ENCODE results near the gene ZGRF1.

DNA sequence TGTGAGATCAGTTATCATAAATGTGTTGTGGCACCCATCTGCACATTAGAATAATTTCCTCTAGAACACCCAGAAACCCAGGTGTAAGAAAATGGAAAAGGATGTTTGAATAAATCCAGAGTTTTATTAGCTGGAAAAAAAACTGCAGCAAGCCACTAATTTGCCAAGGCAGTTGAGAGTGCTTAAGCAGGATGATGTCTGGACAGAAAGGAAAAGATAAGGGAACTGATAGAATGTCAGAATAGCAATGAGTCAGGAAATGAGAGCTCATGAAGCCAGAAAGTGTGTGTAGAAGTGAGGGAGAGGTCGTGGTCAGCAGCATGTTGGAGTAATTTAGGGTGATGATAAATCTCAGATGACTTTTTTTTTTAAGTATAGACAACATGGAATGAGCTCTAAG, 105.6 kb downstream of the ZGRF1 start:
- TF ChIP-seq, protein P1, sequence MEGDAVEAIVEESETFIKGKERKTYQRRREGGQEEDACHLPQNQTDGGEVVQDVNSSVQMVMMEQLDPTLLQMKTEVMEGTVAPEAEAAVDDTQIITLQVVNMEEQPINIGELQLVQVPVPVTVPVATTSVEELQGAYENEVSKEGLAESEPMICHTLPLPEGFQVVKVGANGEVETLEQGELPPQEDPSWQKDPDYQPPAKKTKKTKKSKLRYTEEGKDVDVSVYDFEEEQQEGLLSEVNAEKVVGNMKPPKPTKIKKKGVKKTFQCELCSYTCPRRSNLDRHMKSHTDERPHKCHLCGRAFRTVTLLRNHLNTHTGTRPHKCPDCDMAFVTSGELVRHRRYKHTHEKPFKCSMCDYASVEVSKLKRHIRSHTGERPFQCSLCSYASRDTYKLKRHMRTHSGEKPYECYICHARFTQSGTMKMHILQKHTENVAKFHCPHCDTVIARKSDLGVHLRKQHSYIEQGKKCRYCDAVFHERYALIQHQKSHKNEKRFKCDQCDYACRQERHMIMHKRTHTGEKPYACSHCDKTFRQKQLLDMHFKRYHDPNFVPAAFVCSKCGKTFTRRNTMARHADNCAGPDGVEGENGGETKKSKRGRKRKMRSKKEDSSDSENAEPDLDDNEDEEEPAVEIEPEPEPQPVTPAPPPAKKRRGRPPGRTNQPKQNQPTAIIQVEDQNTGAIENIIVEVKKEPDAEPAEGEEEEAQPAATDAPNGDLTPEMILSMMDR (IDR thresholded peaks at IDR 0.05 in 2 of 3, conservative IDR thresholded peaks at IDR 0.05 in 1 of 3; ENCODE audit: borderline replicate concordance in 1 of 3, insufficient read depth in 1 of 3, low read depth in 2 of 3, low read length in 2 of 3) = no peak
- TF ChIP-seq POLR2A (IDR thresholded peaks at IDR 0.05; ENCODE audit: borderline replicate concordance, extremely low read depth, insufficient read depth, insufficient read length) (no peak), EZH2phosphoT487 (IDR thresholded peaks at IDR 0.05; ENCODE audit: borderline replicate concordance) (no peak), RAD21 (IDR thresholded peaks at IDR 0.05; ENCODE audit: low read depth) (no peak), JUND (IDR thresholded peaks at IDR 0.05) (no peak), POLR2AphosphoS5 (IDR thresholded peaks at IDR 0.05; ENCODE audit: low read depth, low read length) (no peak)
- TF ChIP-seq, protein P2, sequence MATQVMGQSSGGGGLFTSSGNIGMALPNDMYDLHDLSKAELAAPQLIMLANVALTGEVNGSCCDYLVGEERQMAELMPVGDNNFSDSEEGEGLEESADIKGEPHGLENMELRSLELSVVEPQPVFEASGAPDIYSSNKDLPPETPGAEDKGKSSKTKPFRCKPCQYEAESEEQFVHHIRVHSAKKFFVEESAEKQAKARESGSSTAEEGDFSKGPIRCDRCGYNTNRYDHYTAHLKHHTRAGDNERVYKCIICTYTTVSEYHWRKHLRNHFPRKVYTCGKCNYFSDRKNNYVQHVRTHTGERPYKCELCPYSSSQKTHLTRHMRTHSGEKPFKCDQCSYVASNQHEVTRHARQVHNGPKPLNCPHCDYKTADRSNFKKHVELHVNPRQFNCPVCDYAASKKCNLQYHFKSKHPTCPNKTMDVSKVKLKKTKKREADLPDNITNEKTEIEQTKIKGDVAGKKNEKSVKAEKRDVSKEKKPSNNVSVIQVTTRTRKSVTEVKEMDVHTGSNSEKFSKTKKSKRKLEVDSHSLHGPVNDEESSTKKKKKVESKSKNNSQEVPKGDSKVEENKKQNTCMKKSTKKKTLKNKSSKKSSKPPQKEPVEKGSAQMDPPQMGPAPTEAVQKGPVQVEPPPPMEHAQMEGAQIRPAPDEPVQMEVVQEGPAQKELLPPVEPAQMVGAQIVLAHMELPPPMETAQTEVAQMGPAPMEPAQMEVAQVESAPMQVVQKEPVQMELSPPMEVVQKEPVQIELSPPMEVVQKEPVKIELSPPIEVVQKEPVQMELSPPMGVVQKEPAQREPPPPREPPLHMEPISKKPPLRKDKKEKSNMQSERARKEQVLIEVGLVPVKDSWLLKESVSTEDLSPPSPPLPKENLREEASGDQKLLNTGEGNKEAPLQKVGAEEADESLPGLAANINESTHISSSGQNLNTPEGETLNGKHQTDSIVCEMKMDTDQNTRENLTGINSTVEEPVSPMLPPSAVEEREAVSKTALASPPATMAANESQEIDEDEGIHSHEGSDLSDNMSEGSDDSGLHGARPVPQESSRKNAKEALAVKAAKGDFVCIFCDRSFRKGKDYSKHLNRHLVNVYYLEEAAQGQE (IDR thresholded peaks at IDR 0.05; ENCODE audit: low read depth) = no peak

Measured in HCT116 (cell line).